MM.1S (cell line): ENCODE data around the gene UXT.

ENCODE experiments used
- CTCF ChIP-seq: fragments of 300-600 bp; sonication (generic); IDR thresholded peaks from 2 replicates; pipeline ENCODE4 v1.5.1; 2016; ENCODE audit warnings: antibody characterized with exemption, low read length, mixed read lengths
- EZH2phosphoT487 ChIP-seq: fragments of 300-600 bp; sonication (generic); IDR thresholded peaks from 2 replicates; pipeline ENCODE4 v1.6.1; 2018; ENCODE audit warnings: antibody characterized with exemption, low read length

- no peak for TF ChIP-seq CTCF
- TF ChIP-seq EZH2phosphoT487, result no peak
Observed at GRCh38 chrX:47706575-47706974, 47.6 kb upstream of the UXT start.
